Keratinocyte (primary cell): ENCODE data around the gene IDH3A.

Source experiments
- EZH2 ChIP-seq: IDR thresholded peaks from one replicate; pipeline ENCODE4 v1.6.1; 2012; ENCODE audit warnings: inconsistent platforms, mild to moderate bottlenecking, low read length, moderate library complexity
- TF ChIP-seq, protein P1 (sequence below), 3 experiments: IDR thresholded peaks in 1 of 3; conservative IDR thresholded peaks in 1 of 3; optimal IDR thresholded peaks in 1 of 3; 2 replicates in 2 of 3; 3 replicates in 1 of 3; pipeline versions ENCODE3 to v1.5.1; 2011; ENCODE audit warnings: low read length in 3 of 3, mild to moderate bottlenecking in 3 of 3, moderate library complexity in 2 of 3, control low read depth in 1 of 3, inconsistent platforms in 1 of 3; ENCODE audit not compliant: insufficient read depth in 2 of 3; ENCODE audit errors: extremely low read depth in 1 of 3

DNA sequence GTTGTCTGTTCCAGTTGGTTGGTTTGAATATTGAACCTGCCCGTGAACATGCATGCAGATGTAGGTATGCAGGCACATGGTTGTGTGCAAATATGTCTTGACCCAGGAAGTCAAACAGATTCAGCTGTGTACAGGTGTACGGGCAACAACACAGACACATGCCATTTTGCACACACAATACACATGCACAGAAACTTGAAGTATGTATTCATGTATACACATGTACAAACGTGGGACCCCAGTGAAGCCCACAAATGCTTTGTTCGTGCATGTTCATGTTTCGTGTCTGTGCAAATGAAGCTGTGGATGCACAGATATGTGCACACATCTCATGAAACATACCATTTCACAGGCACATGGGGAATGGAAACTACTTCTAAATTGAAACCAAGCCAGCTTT is 30.7 kb downstream of the IDH3A start:
- TF ChIP-seq, protein P1, sequence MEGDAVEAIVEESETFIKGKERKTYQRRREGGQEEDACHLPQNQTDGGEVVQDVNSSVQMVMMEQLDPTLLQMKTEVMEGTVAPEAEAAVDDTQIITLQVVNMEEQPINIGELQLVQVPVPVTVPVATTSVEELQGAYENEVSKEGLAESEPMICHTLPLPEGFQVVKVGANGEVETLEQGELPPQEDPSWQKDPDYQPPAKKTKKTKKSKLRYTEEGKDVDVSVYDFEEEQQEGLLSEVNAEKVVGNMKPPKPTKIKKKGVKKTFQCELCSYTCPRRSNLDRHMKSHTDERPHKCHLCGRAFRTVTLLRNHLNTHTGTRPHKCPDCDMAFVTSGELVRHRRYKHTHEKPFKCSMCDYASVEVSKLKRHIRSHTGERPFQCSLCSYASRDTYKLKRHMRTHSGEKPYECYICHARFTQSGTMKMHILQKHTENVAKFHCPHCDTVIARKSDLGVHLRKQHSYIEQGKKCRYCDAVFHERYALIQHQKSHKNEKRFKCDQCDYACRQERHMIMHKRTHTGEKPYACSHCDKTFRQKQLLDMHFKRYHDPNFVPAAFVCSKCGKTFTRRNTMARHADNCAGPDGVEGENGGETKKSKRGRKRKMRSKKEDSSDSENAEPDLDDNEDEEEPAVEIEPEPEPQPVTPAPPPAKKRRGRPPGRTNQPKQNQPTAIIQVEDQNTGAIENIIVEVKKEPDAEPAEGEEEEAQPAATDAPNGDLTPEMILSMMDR (optimal IDR thresholded peaks at IDR 0.05 in 1 of 3, IDR thresholded peaks at IDR 0.05 in 1 of 3, conservative IDR thresholded peaks at IDR 0.05 in 1 of 3; ENCODE audit: extremely low read depth in 1 of 3, insufficient read depth in 2 of 3, low read length in 3 of 3) = no peak
- no peak for TF ChIP-seq EZH2
